ENCODE measurements around the gene DCTN1.

Gene DCTN1

DNA sequence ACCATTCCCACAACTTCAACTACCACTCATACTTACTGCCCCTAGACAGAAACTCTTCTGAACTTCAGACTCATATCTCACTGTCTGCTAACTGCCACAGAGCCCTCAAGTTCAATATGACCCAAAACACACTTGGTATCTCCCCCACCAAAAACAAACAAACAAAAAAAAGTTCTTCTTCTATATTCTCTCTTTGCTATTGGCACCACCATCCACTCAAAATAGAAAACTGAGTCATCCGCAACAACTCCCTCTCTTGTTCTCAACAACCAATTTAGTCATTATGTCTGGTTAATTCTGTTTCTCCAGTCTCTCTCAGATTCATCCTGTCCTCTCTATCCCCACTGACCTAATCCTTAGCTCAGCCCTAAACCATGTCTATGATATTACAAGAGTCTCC lies 7.2 kb upstream of the DCTN1 start:
- no peak overlapping the region for H3K4me3 ChIP-seq (ENCODE audit: low read depth, low read length)
- no peak overlapping the region for H3K9ac ChIP-seq (ENCODE audit: low read length)
- H3K36me3 ChIP-seq (ENCODE audit: control insufficient read depth, insufficient read depth, low read length): peaks cover 13% of the 10 kb centered on the region
- no peak overlapping the region for H3K27ac ChIP-seq (ENCODE audit: low read depth, low read length)
- peaks cover 9% of the 10 kb centered on the region for H3K4me1 ChIP-seq (ENCODE audit: control insufficient read depth, insufficient read depth, low read length)
- H3K27me3 ChIP-seq (ENCODE audit: control insufficient read depth, insufficient read depth, low read length): no peaks in the 10 kb centered on the region
- H3K9me3 ChIP-seq (ENCODE audit: control insufficient read depth, insufficient read depth, low read depth, low read length): no peaks in the 10 kb centered on the region

DNA sequence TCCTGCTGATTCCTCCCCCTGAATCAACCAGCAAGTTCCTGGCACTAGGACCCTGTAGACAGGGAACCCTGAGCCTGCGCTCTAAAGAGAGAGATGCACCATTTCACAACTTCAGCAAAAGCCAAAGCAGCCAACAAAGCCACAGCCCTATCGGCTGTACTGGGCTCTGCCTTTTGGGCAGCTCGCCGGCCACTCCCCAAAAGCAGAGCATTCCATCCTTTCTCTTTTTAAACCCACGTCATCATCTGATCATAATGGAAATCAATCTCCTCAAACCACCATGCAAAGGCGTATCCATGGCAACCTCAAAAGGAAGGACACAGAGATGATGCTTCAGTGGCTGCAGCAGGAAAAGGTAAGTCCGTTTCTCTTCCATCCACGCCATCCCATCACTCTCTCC lies 5.3 kb upstream of the DCTN1 start:
- Histone ChIP-seq H3K9ac (ENCODE audit: low read length) (no peak overlapping the region), H3K36me3 (ENCODE audit: control insufficient read depth, insufficient read depth, low read length) (peaks cover 13% of the 10 kb centered on the region), H3K4me1 (ENCODE audit: control insufficient read depth, insufficient read depth, low read length) (peaks cover 7% of the 10 kb centered on the region)

DNA sequence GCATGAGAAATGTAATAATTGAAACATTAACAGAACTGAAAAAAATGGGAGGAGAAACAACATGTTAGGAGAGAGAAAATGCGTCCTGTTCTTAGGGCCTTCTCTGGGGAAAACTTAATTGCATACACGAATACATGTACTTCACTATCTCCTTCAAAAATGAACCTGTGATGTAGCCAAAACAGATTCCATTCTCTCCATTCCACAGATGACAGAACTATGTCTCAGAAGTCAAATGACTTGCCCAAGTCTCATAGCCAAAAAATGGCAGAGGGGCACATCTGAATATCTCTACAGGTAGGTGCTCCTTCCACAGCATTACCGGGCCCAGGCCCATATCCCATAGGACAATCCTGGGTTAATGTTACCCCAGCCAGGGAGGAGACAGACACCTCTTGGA lies 3.9 kb upstream of the DCTN1 start:
- Histone ChIP-seq H3K36me3 (ENCODE audit: control insufficient read depth, insufficient read depth, low read length) (peaks cover 13% of the 10 kb centered on the region), H3K9ac (ENCODE audit: low read length) (no peak overlapping the region), H3K27me3 (ENCODE audit: control insufficient read depth, insufficient read depth, low read length) (no peaks in the 10 kb centered on the region), H3K4me3 (ENCODE audit: low read depth, low read length) (no peak overlapping the region), H3K9me3 (ENCODE audit: control insufficient read depth, insufficient read depth, low read depth, low read length) (no peaks in the 10 kb centered on the region), H3K4me1 (ENCODE audit: control insufficient read depth, insufficient read depth, low read length) (peaks cover 16% of the 10 kb centered on the region), H3K27ac (ENCODE audit: low read depth, low read length) (no peak overlapping the region)

More for the DNA sequence above, 5.3 kb upstream of the DCTN1 start:
- H3K9me3 ChIP-seq (ENCODE audit: control insufficient read depth, insufficient read depth, low read depth, low read length): no peaks in the 10 kb centered on the region
- no peak overlapping the region for H3K4me3 ChIP-seq (ENCODE audit: low read depth, low read length)
- no peaks in the 10 kb centered on the region for H3K27me3 ChIP-seq (ENCODE audit: control insufficient read depth, insufficient read depth, low read length)
- H3K27ac ChIP-seq (ENCODE audit: low read depth, low read length): no peak overlapping the region

GRCh38 chr2:74383254-74383653 lies 3.1 kb upstream of the DCTN1 start:
- no peak overlapping the region for H3K4me3 ChIP-seq (ENCODE audit: low read depth, low read length)
- no peaks in the 10 kb centered on the region for H3K9me3 ChIP-seq (ENCODE audit: control insufficient read depth, insufficient read depth, low read depth, low read length)
- H3K27ac ChIP-seq (ENCODE audit: low read depth, low read length): no peak overlapping the region
- peaks cover 21% of the 10 kb centered on the region for H3K4me1 ChIP-seq (ENCODE audit: control insufficient read depth, insufficient read depth, low read length)
- H3K27me3 ChIP-seq (ENCODE audit: control insufficient read depth, insufficient read depth, low read length): no peaks in the 10 kb centered on the region
- peaks cover 13% of the 10 kb centered on the region for H3K36me3 ChIP-seq (ENCODE audit: control insufficient read depth, insufficient read depth, low read length)
- H3K9ac ChIP-seq (ENCODE audit: low read length): no peak overlapping the region

- H3K4me3 ChIP-seq (ENCODE audit: low read depth, low read length): no peak overlapping the region
- no peak overlapping the region for H3K27ac ChIP-seq (ENCODE audit: low read depth, low read length)
- peaks cover 27% of the 10 kb centered on the region for H3K36me3 ChIP-seq (ENCODE audit: control insufficient read depth, insufficient read depth, low read length)
- H3K9me3 ChIP-seq (ENCODE audit: control insufficient read depth, insufficient read depth, low read depth, low read length): no peaks in the 10 kb centered on the region
- H3K4me1 ChIP-seq (ENCODE audit: control insufficient read depth, insufficient read depth, low read length): peaks cover 21% of the 10 kb centered on the region
- H3K27me3 ChIP-seq (ENCODE audit: control insufficient read depth, insufficient read depth, low read length): no peaks in the 10 kb centered on the region
- H3K9ac ChIP-seq (ENCODE audit: low read length): no peak overlapping the region
These were observed 1.6 kb upstream of the DCTN1 start for GRCh38 chr2:74381751-74382150.

DNA sequence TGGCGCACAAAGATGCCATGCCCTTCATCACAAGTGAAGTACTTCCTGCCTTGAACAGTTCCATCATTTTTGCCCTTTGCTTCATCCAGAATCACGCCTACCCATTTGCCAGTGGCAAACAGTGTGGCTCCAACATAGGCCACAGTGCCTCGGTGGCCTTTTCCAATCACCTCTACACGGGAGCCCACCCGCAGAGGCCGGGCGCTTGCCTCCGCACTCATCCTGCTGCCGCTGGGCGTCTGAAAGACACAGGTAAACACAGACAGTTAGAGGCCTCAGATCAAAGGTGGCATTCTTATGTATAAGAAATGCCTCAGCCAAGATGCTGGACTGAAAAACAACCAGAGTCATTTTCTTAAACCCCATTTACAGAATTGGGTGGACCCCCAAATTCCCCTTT lies 2.1 kb downstream of the DCTN1 start:
- peaks cover 26% of the 10 kb centered on the region for H3K36me3 ChIP-seq (ENCODE audit: control insufficient read depth, insufficient read depth, low read length)
- H3K27ac ChIP-seq (ENCODE audit: low read depth, low read length): no peak overlapping the region
- no peaks in the 10 kb centered on the region for H3K9me3 ChIP-seq (ENCODE audit: control insufficient read depth, insufficient read depth, low read depth, low read length)
- peaks cover 41% of the 10 kb centered on the region for H3K4me1 ChIP-seq (ENCODE audit: control insufficient read depth, insufficient read depth, low read length)
- no peaks in the 10 kb centered on the region for H3K27me3 ChIP-seq (ENCODE audit: control insufficient read depth, insufficient read depth, low read length)
- no peak overlapping the region for H3K4me3 ChIP-seq (ENCODE audit: low read depth, low read length)
- H3K9ac ChIP-seq (ENCODE audit: low read length): no peak overlapping the region

DNA sequence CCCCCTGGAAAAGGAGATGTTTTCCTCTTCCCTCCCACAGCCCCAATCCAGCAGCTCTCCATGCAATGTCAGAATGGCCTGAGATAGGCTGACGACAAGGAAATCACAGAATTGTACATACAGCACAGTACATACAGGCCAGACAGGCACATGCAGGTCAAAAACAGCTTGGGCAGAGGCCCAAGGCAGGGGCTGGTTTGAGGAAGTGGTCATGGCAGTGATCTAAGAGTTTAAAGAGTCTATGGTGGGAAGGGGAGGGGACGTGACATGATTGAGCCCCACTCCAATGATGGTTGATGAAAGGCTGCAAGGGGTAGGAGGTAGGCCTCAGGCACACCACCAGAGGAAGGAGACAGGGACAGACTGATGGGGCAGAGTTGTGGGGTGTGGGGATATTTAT lies 4.3 kb downstream of the DCTN1 start:
- H3K27ac ChIP-seq (ENCODE audit: low read depth, low read length): no peak overlapping the region
- peaks cover 40% of the 10 kb centered on the region for H3K36me3 ChIP-seq (ENCODE audit: control insufficient read depth, insufficient read depth, low read length)
- H3K9ac ChIP-seq (ENCODE audit: low read length): no peak overlapping the region
- peaks cover 44% of the 10 kb centered on the region for H3K4me1 ChIP-seq (ENCODE audit: control insufficient read depth, insufficient read depth, low read length)
- no peaks in the 10 kb centered on the region for H3K27me3 ChIP-seq (ENCODE audit: control insufficient read depth, insufficient read depth, low read length)
- H3K9me3 ChIP-seq (ENCODE audit: control insufficient read depth, insufficient read depth, low read depth, low read length): no peaks in the 10 kb centered on the region
- no peak overlapping the region for H3K4me3 ChIP-seq (ENCODE audit: low read depth, low read length)

- H3K27me3 ChIP-seq (ENCODE audit: control insufficient read depth, insufficient read depth, low read length): no peaks in the 10 kb centered on the region
- H3K9ac ChIP-seq (ENCODE audit: low read length): peak overlapping the region; percentile 48
- H3K36me3 ChIP-seq (ENCODE audit: control insufficient read depth, insufficient read depth, low read length): peaks cover 52% of the 10 kb centered on the region
- peaks cover 34% of the 10 kb centered on the region for H3K4me1 ChIP-seq (ENCODE audit: control insufficient read depth, insufficient read depth, low read length)
- H3K9me3 ChIP-seq (ENCODE audit: control insufficient read depth, insufficient read depth, low read depth, low read length): no peaks in the 10 kb centered on the region
- H3K27ac ChIP-seq (ENCODE audit: low read depth, low read length): no peak overlapping the region
- peak overlapping the region; percentile 64 for H3K4me3 ChIP-seq (ENCODE audit: low read depth, low read length)
These were observed 5.5 kb downstream of the DCTN1 start for GRCh38 chr2:74374509-74375205.

DNA sequence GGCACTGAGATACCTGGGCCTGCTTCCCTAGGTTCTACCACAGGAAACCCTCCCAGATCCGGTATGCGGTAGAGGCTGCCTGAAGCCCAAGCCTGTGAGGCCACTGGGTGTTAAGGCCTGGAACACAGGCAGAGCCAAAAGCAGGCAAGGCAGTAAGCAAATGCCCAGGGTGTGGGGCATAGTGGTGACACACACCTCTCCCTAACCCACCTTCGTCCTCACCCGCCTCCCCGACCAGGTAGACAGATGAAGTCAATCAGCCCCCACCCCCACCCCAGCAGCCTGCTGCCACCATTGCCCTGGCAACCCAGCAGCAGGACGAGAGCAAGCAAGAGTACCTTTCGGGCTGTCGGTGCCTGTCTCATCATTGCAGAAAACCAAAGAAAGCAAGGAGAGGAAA lies 6.1 kb downstream of the DCTN1 start:
- Histone ChIP-seq H3K4me3 (ENCODE audit: low read depth, low read length) (peak overlapping the region; percentile 64), H3K4me1 (ENCODE audit: control insufficient read depth, insufficient read depth, low read length) (peaks cover 27% of the 10 kb centered on the region), H3K9me3 (ENCODE audit: control insufficient read depth, insufficient read depth, low read depth, low read length) (no peaks in the 10 kb centered on the region), H3K27me3 (ENCODE audit: control insufficient read depth, insufficient read depth, low read length) (no peaks in the 10 kb centered on the region), H3K9ac (ENCODE audit: low read length) (peak overlapping the region; percentile 48), H3K36me3 (ENCODE audit: control insufficient read depth, insufficient read depth, low read length) (peaks cover 58% of the 10 kb centered on the region), H3K27ac (ENCODE audit: low read depth, low read length) (no peak overlapping the region)

GRCh38 chr2:74373221-74373676 lies 6.9 kb downstream of the DCTN1 start:
- peaks cover 23% of the 10 kb centered on the region for H3K4me1 ChIP-seq (ENCODE audit: control insufficient read depth, insufficient read depth, low read length)
- peak overlapping the region; percentile 64 for H3K4me3 ChIP-seq (ENCODE audit: low read depth, low read length)
- no peaks in the 10 kb centered on the region for H3K27me3 ChIP-seq (ENCODE audit: control insufficient read depth, insufficient read depth, low read length)
- H3K27ac ChIP-seq (ENCODE audit: low read depth, low read length): no peak overlapping the region
- peaks cover 66% of the 10 kb centered on the region for H3K36me3 ChIP-seq (ENCODE audit: control insufficient read depth, insufficient read depth, low read length)
- no peaks in the 10 kb centered on the region for H3K9me3 ChIP-seq (ENCODE audit: control insufficient read depth, insufficient read depth, low read depth, low read length)
- H3K9ac ChIP-seq (ENCODE audit: low read length): no peak overlapping the region

GRCh38 chr2:74372674-74373073 lies 7.4 kb downstream of the DCTN1 start:
- Histone ChIP-seq H3K9ac (ENCODE audit: low read length) (no peak overlapping the region), H3K27ac (ENCODE audit: low read depth, low read length) (no peak overlapping the region), H3K36me3 (ENCODE audit: control insufficient read depth, insufficient read depth, low read length) (peaks cover 67% of the 10 kb centered on the region), H3K9me3 (ENCODE audit: control insufficient read depth, insufficient read depth, low read depth, low read length) (no peaks in the 10 kb centered on the region), H3K4me1 (ENCODE audit: control insufficient read depth, insufficient read depth, low read length) (peaks cover 23% of the 10 kb centered on the region), H3K27me3 (ENCODE audit: control insufficient read depth, insufficient read depth, low read length) (no peaks in the 10 kb centered on the region), H3K4me3 (ENCODE audit: low read depth, low read length) (no peak overlapping the region)

Measured in HUES6 (cell line).